Choroid plexus epithelial cell (primary cell): Measurements from ENCODE around the gene TSKS.

Source experiments
- DNase-seq: peaks from one replicate; pipeline ENCODE4 v3.0.0-alpha.2; 2010; ENCODE audit warnings: low read depth
- H3K4me3 ChIP-seq: 2 replicates; pipeline ENCODE4 v1.5.1; 2011; ENCODE audit warnings: low read depth, mild to moderate bottlenecking, control low read depth, low read length, moderate library complexity
- TF ChIP-seq, protein P1 (sequence below): conservative IDR thresholded peaks from 2 replicates; pipeline ENCODE4 v1.5.1; 2011; ENCODE audit warnings: low read depth, mild to moderate bottlenecking, control low read depth, inconsistent platforms, low read length, moderate library complexity

TSKS gene

GRCh38 chr19:49696115-49696514 is 67.0 kb downstream of the TSKS start:
- DNase-seq = no peak
- no peak overlapping the region for H3K4me3 ChIP-seq
- TF ChIP-seq, protein P1, sequence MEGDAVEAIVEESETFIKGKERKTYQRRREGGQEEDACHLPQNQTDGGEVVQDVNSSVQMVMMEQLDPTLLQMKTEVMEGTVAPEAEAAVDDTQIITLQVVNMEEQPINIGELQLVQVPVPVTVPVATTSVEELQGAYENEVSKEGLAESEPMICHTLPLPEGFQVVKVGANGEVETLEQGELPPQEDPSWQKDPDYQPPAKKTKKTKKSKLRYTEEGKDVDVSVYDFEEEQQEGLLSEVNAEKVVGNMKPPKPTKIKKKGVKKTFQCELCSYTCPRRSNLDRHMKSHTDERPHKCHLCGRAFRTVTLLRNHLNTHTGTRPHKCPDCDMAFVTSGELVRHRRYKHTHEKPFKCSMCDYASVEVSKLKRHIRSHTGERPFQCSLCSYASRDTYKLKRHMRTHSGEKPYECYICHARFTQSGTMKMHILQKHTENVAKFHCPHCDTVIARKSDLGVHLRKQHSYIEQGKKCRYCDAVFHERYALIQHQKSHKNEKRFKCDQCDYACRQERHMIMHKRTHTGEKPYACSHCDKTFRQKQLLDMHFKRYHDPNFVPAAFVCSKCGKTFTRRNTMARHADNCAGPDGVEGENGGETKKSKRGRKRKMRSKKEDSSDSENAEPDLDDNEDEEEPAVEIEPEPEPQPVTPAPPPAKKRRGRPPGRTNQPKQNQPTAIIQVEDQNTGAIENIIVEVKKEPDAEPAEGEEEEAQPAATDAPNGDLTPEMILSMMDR = no peak

DNA sequence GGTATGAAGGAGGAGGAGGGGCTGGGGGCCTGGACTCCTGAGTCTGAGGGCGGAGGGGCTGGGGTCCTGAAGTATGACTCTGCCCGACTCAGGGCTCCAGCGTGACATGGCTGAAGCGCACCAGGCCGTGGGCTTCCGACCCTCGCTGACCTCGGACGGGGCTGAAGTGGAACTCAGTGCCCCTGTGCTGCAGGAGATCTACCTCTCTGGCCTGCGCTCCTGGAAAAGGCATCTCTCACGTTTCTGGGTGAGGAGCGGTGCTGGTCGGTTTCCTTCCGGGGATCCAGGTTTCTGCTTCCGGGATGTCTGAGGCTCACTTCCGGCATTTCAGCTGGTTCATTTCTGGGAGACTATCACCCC is 71.0 kb downstream of the TSKS start:
- TF ChIP-seq, protein P1 = no peak
- DNase-seq = no peak
- no peak overlapping the region for H3K4me3 ChIP-seq

DNA sequence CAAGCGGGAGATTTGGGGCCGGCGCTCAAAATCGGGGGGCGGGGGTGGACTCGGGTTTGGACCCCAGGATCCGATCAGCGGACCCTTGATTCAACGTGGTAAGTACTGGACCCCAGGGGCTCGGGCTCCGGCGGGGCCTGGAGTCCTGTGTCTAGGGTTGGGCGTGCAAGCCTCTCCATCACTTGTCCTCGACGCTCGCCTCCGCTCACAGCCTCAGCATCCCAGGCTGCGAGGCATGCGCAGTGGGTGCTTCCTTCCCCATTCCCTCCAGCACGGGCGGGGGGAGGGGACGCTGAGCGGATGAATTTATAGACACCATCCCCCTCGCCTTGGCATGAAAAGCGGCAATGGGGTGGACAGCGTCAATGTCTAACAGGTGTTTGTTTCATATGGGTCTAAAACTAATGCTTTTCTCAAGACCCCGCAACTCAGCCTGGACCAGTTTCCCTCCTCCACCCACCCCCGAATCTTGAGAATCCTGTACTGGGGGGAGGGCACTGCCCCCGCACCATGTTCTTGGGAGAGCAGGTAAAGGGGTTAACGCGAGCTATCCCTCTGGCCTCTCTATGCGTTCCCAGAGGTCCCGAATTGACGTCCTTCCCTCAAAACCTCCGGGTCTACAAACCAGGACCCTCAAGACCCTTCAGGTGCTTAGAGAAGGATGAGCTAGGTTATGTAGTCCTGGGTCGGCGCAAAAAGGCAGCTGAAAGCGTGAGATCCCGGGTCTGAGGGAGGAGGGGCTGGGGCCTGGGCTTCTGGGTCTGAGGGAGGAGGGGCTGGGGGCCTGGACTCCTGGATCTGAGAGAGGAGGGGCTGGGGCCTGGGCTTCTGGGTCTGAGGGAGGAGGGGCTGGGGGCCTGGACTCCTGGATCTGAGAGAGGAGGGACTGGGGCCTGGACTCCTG is 71.6 kb downstream of the TSKS start:
- DNase-seq = peak; percentile 68
- TF ChIP-seq, protein P1 = no peak
- peak overlapping the region; percentile 50 for H3K4me3 ChIP-seq

GRCh38 chr19:49690656-49691242 is 72.4 kb downstream of the TSKS start, which contains the start of gene CPT1C:
TSS of gene CPT1C (plus strand) at chr19:49691116. CDS start at chr19:49692253, 1,137 bp downstream.
- TF ChIP-seq, protein P1 = no peak
- peak; percentile 71 for DNase-seq

GRCh38 chr19:49690079-49690655 is 72.9 kb downstream of the TSKS start:
- peak overlapping the region; percentile 50 for H3K4me3 ChIP-seq
- no peak for DNase-seq
- TF ChIP-seq, protein P1 = no peak

More at GRCh38 chr19:49690656-49691242, 72.4 kb downstream of the TSKS start, which contains the start of gene CPT1C:
- peak within 1 kb of the TSS; percentile 50 for H3K4me3 ChIP-seq
